ENCODE measurements around the gene ATP6V1D. TPM values are rescaled to one million over a fixed set of nuclear protein-coding genes. Genes with fewer than 3 reads are reported as not detected.
"Not testable (repeated sequence)": the region's sequence is repeated elsewhere in the genome, so short reads cannot be mapped to it uniquely, and the experiment has no call there.

ATP6V1D gene
- total RNA-seq (36.4 TPM), polyA plus RNA-seq (10 to 100 TPM; 45.0 to 95.4 (median 69.7) TPM)

- H3K4me3 ChIP-seq (ENCODE audit: low read depth, low read length): peak within 1 kb of the TSS; percentile 86
- ATAC-seq (ENCODE audit: low read depth in 2 of 2): peak; percentile 89 to 90
- H3K27me3 Mint-ChIP-seq: no peaks in the 10 kb centered on the region
- H3K4me1 ChIP-seq (ENCODE audit: control insufficient read depth, insufficient read depth, low read length, poor library complexity, severe bottlenecking): peaks cover 56% of the 10 kb centered on the region
- peaks cover 28 to 92% (median 65%) of the 10 kb centered on the region in 4 donors for H3K4me1 Mint-ChIP-seq
- no peaks in the 10 kb centered on the region for H3K9me3 ChIP-seq (ENCODE audit: control insufficient read depth in 2 of 2, low read length in 2 of 2)
- peak within 1 kb of the TSS; percentile 97 to 100 (median 98) for H3K4me3 Mint-ChIP-seq
- peak; percentile 100 for DNase-seq
- no peaks in the 10 kb centered on the region for H3K27me3 ChIP-seq (ENCODE audit: control insufficient read depth, insufficient read depth, low read length)
- H3K36me3 Mint-ChIP-seq: no peaks in the 10 kb centered on the region
- peaks cover 11% of the 10 kb centered on the region for H3K36me3 ChIP-seq (ENCODE audit: control insufficient read depth, insufficient read depth, low read length)
- peak within 1 kb of the TSS; percentile 95 to 99 (median 99) for H3K27ac Mint-ChIP-seq
- H3K9me3 Mint-ChIP-seq: peaks cover 0 to 2% (median 0%) of the 10 kb centered on the region in 7 donors
- peak within 1 kb of the TSS; percentile 93 for H3K27ac ChIP-seq (ENCODE audit: insufficient read depth, low read length, poor library complexity, severe bottlenecking)
Measured at GRCh38 chr14:67359775-67360469, at the start of gene ATP6V1D, which contains the start of gene EIF2S1. ATP6V1D (minus strand) TSS chr14:67359804; CDS start chr14:67359698, 106 bp downstream. EIF2S1 (plus strand) TSS chr14:67360328; CDS start chr14:67364768, 4,440 bp downstream.

- not testable (repeated sequence) for H3K9me3 ChIP-seq (ENCODE audit: control insufficient read depth in 2 of 2, low read length in 2 of 2); H3K36me3 Mint-ChIP-seq; H3K4me3 ChIP-seq (ENCODE audit: low read depth, low read length); DNase-seq; H3K27me3 ChIP-seq (ENCODE audit: control insufficient read depth, insufficient read depth, low read length); H3K4me1 Mint-ChIP-seq; H3K27ac ChIP-seq (ENCODE audit: insufficient read depth, low read length, poor library complexity, severe bottlenecking); ATAC-seq (ENCODE audit: low read depth in 2 of 2); H3K4me3 Mint-ChIP-seq; H3K9me3 Mint-ChIP-seq; H3K27ac Mint-ChIP-seq; H3K4me1 ChIP-seq (ENCODE audit: control insufficient read depth, insufficient read depth, low read length, poor library complexity, severe bottlenecking); H3K36me3 ChIP-seq (ENCODE audit: control insufficient read depth, insufficient read depth, low read length)
- peaks cover 24% of the 10 kb centered on the region for H3K27me3 Mint-ChIP-seq
Measured at GRCh38 chr14:67408122-67408801, 48.7 kb upstream of the ATP6V1D start.

GRCh38 chr14:67405771-67406170, 46.2 kb upstream of the ATP6V1D start:
- Histone ChIP-seq H3K4me3 (ENCODE audit: low read depth, low read length) (no peak overlapping the region), H3K9me3 (ENCODE audit: control insufficient read depth in 2 of 2, low read length in 2 of 2) (no peaks in the 10 kb centered on the region), H3K27ac (ENCODE audit: insufficient read depth, low read length, poor library complexity, severe bottlenecking) (no peak overlapping the region), H3K4me1 (ENCODE audit: control insufficient read depth, insufficient read depth, low read length, poor library complexity, severe bottlenecking) (no peaks in the 10 kb centered on the region), H3K36me3 (ENCODE audit: control insufficient read depth, insufficient read depth, low read length) (no peaks in the 10 kb centered on the region), H3K27me3 (ENCODE audit: control insufficient read depth, insufficient read depth, low read length) (no peaks in the 10 kb centered on the region)
- Mint-ChIP-seq H3K4me3 (no peak overlapping the region), H3K9me3 (peaks cover 0 to 5% (median 2%) of the 10 kb centered on the region in 7 donors), H3K4me1 (no peaks in the 10 kb centered on the region), H3K27me3 (peaks cover 12% of the 10 kb centered on the region), H3K27ac (no peak overlapping the region), H3K36me3 (no peaks in the 10 kb centered on the region)
- ATAC-seq (ENCODE audit: low read depth in 2 of 2) (no peak), DNase-seq (no peak)

- Histone ChIP-seq H3K4me1 (ENCODE audit: control insufficient read depth, insufficient read depth, low read length, poor library complexity, severe bottlenecking) (no peaks in the 10 kb centered on the region), H3K4me3 (ENCODE audit: low read depth, low read length) (no peak overlapping the region), H3K27ac (ENCODE audit: insufficient read depth, low read length, poor library complexity, severe bottlenecking) (no peak overlapping the region), H3K9me3 (ENCODE audit: control insufficient read depth in 2 of 2, low read length in 2 of 2) (no peaks in the 10 kb centered on the region), H3K27me3 (ENCODE audit: control insufficient read depth, insufficient read depth, low read length) (no peaks in the 10 kb centered on the region), H3K36me3 (ENCODE audit: control insufficient read depth, insufficient read depth, low read length) (no peaks in the 10 kb centered on the region)
- ATAC-seq (ENCODE audit: low read depth in 2 of 2) (no peak), DNase-seq (no peak)
- no peak overlapping the region for H3K4me3 Mint-ChIP-seq
- H3K36me3 Mint-ChIP-seq: no peaks in the 10 kb centered on the region
- H3K27ac Mint-ChIP-seq: peak overlapping the region in 1 of 3 donors; percentile 75
- H3K9me3 Mint-ChIP-seq: peaks cover 0 to 5% (median under 1%) of the 10 kb centered on the region in 7 donors
- peaks cover 0 to 2% (median 0%) of the 10 kb centered on the region in 4 donors for H3K4me1 Mint-ChIP-seq
- H3K27me3 Mint-ChIP-seq: peaks cover 22% of the 10 kb centered on the region
Measured at GRCh38 chr14:67400434-67400833, 40.8 kb upstream of the ATP6V1D start.

- no peak overlapping the region for H3K4me3 Mint-ChIP-seq
- no peak for ATAC-seq (ENCODE audit: low read depth in 2 of 2)
- H3K9me3 ChIP-seq (ENCODE audit: control insufficient read depth in 2 of 2, low read length in 2 of 2): no peaks in the 10 kb centered on the region
- DNase-seq: no peak
- no peak overlapping the region for H3K27ac Mint-ChIP-seq
- H3K4me3 ChIP-seq (ENCODE audit: low read depth, low read length): no peak overlapping the region
- H3K4me1 Mint-ChIP-seq: peaks cover 0 to 2% (median 0%) of the 10 kb centered on the region in 4 donors
- peaks cover 23% of the 10 kb centered on the region for H3K27me3 Mint-ChIP-seq
- H3K36me3 Mint-ChIP-seq: no peaks in the 10 kb centered on the region
- H3K27me3 ChIP-seq (ENCODE audit: control insufficient read depth, insufficient read depth, low read length): no peaks in the 10 kb centered on the region
- H3K9me3 Mint-ChIP-seq: peaks cover 0 to 3% (median 0%) of the 10 kb centered on the region in 7 donors
- no peak overlapping the region for H3K27ac ChIP-seq (ENCODE audit: insufficient read depth, low read length, poor library complexity, severe bottlenecking)
- no peaks in the 10 kb centered on the region for H3K36me3 ChIP-seq (ENCODE audit: control insufficient read depth, insufficient read depth, low read length)
- no peaks in the 10 kb centered on the region for H3K4me1 ChIP-seq (ENCODE audit: control insufficient read depth, insufficient read depth, low read length, poor library complexity, severe bottlenecking)
Measured at GRCh38 chr14:67397536-67397935, 37.9 kb upstream of the ATP6V1D start.

GRCh38 chr14:67396381-67396970, 36.9 kb upstream of the ATP6V1D start:
- Histone ChIP-seq H3K27me3 (ENCODE audit: control insufficient read depth, insufficient read depth, low read length) (no peaks in the 10 kb centered on the region), H3K36me3 (ENCODE audit: control insufficient read depth, insufficient read depth, low read length) (no peaks in the 10 kb centered on the region), H3K9me3 (ENCODE audit: control insufficient read depth in 2 of 2, low read length in 2 of 2) (no peaks in the 10 kb centered on the region), H3K4me3 (ENCODE audit: low read depth, low read length) (no peak overlapping the region), H3K4me1 (ENCODE audit: control insufficient read depth, insufficient read depth, low read length, poor library complexity, severe bottlenecking) (no peaks in the 10 kb centered on the region), H3K27ac (ENCODE audit: insufficient read depth, low read length, poor library complexity, severe bottlenecking) (no peak overlapping the region)
- ATAC-seq (ENCODE audit: low read depth in 2 of 2) (no peak), DNase-seq (no peak)
- Mint-ChIP-seq H3K4me1 (peaks cover 0 to 2% (median 0%) of the 10 kb centered on the region in 4 donors), H3K4me3 (no peak overlapping the region), H3K9me3 (peaks cover 0 to 2% (median 0%) of the 10 kb centered on the region in 7 donors), H3K27ac (no peak overlapping the region), H3K27me3 (peaks cover 23% of the 10 kb centered on the region), H3K36me3 (no peaks in the 10 kb centered on the region)

GRCh38 chr14:67395876-67396189, 36.2 kb upstream of the ATP6V1D start:
- ATAC-seq (ENCODE audit: low read depth in 2 of 2): no peak
- peaks cover 0 to 2% (median 0%) of the 10 kb centered on the region in 7 donors for H3K9me3 Mint-ChIP-seq
- Histone ChIP-seq H3K36me3 (ENCODE audit: control insufficient read depth, insufficient read depth, low read length) (no peaks in the 10 kb centered on the region), H3K4me3 (ENCODE audit: low read depth, low read length) (no peak overlapping the region), H3K4me1 (ENCODE audit: control insufficient read depth, insufficient read depth, low read length, poor library complexity, severe bottlenecking) (no peaks in the 10 kb centered on the region), H3K9me3 (ENCODE audit: control insufficient read depth in 2 of 2, low read length in 2 of 2) (no peaks in the 10 kb centered on the region), H3K27me3 (ENCODE audit: control insufficient read depth, insufficient read depth, low read length) (no peaks in the 10 kb centered on the region), H3K27ac (ENCODE audit: insufficient read depth, low read length, poor library complexity, severe bottlenecking) (no peak overlapping the region)
- H3K36me3 Mint-ChIP-seq: no peaks in the 10 kb centered on the region
- H3K4me3 Mint-ChIP-seq: no peak overlapping the region
- H3K27me3 Mint-ChIP-seq: peaks cover 23% of the 10 kb centered on the region
- peaks cover 0 to 6% (median 0%) of the 10 kb centered on the region in 4 donors for H3K4me1 Mint-ChIP-seq
- no peak for DNase-seq
- no peak overlapping the region for H3K27ac Mint-ChIP-seq
